Common myeloid progenitor, CD34-positive (primary cell): ENCODE measurements around the gene ERGIC3.

Experiments used
- CTCF ChIA-PET: fragments of 350-600 bp; sonication (Branson Sonifier 250); formaldehyde crosslinking; loops from one replicate; lab custom pipeline; 2021; ENCODE audit warnings: antibody characterized with exemption; lab: Charles Lee
- POLR2A ChIA-PET: fragments of 350-600 bp; sonication (Branson Sonifier 250); formaldehyde crosslinking; loops from one replicate; lab custom pipeline; 2021; ENCODE audit warnings: antibody characterized with exemption; lab: Charles Lee
- DNase-seq, 3 donors: peaks; one replicate each; pipeline versions ENCODE4 v3.0.0 to v3.0.0-alpha.2; 2013
- H3K27ac ChIP-seq, 2 experiments: 1 replicate in 1 of 2; 2 replicates in 1 of 2; pipeline ENCODE4 v1.7.0; 2013; ENCODE audit warnings: inconsistent platforms in 2 of 2, low read length in 2 of 2, mild to moderate bottlenecking in 2 of 2, low read depth in 1 of 2, moderate library complexity in 1 of 2; ENCODE audit not compliant: severe bottlenecking in 2 of 2, insufficient read depth in 1 of 2, poor library complexity in 1 of 2
- H3K27me3 ChIP-seq, 5 experiments: replicated peaks in 2 of 5; 1 replicate in 3 of 5; 2 replicates in 2 of 5; pipeline versions ENCODE4 v1.6.1 to v1.7.0; 2013; ENCODE audit warnings: low read length in 4 of 5, mild to moderate bottlenecking in 2 of 5, moderate library complexity in 2 of 5, inconsistent platforms in 1 of 5; ENCODE audit not compliant: insufficient read depth in 5 of 5, control insufficient read depth in 4 of 5
- H3K36me3 ChIP-seq, 4 experiments: 1 replicate in 2 of 4; 2 replicates in 2 of 4; pipeline versions ENCODE4 v1.6.1 to v1.7.0; 2013; ENCODE audit warnings: low read length in 3 of 4, control low read depth in 1 of 4, mild to moderate bottlenecking in 1 of 4; ENCODE audit not compliant: control insufficient read depth in 4 of 4, insufficient read depth in 4 of 4
- H3K4me1 ChIP-seq, 4 experiments: 1 replicate in 3 of 4; 2 replicates in 1 of 4; pipeline versions ENCODE4 v1.6.1 to v1.7.1; 2013; ENCODE audit warnings: low read length in 3 of 4, mild to moderate bottlenecking in 3 of 4, control low read depth in 1 of 4, inconsistent platforms in 1 of 4, moderate library complexity in 1 of 4; ENCODE audit not compliant: control insufficient read depth in 4 of 4, insufficient read depth in 4 of 4; ENCODE audit errors: control extremely low read depth in 1 of 4
- H3K4me3 ChIP-seq, 7 experiments: 1 replicate in 4 of 7; 2 replicates in 3 of 7; pipeline versions ENCODE4 v1.5.1 to v1.7.0; 2013; ENCODE audit warnings: mild to moderate bottlenecking in 7 of 7, low read length in 6 of 7, moderate library complexity in 6 of 7, inconsistent platforms in 2 of 7, low read depth in 2 of 7, control low read depth in 1 of 7; ENCODE audit not compliant: insufficient read depth in 4 of 7, control insufficient read depth in 1 of 7; ENCODE audit errors: extremely low read depth in 1 of 7
- H3K9me3 ChIP-seq, 5 experiments: 1 replicate in 4 of 5; 2 replicates in 1 of 5; pipeline versions ENCODE4 v1.6.1 to v1.7.1; 2013; ENCODE audit warnings: low read length in 4 of 5, mild to moderate bottlenecking in 2 of 5, inconsistent platforms in 1 of 5, low read depth in 1 of 5, moderate library complexity in 1 of 5; ENCODE audit not compliant: control insufficient read depth in 4 of 5, insufficient read depth in 2 of 5; ENCODE audit errors: control extremely low read depth in 1 of 5
- WGBS: methylation state at CpG from one replicate; pipeline ENCODE4 v1.1.5; 2013; ENCODE audit not compliant: insufficient coverage; 5-methylcytosine and 5-hydroxymethylcytosine counted together

Gene ERGIC3

DNA sequence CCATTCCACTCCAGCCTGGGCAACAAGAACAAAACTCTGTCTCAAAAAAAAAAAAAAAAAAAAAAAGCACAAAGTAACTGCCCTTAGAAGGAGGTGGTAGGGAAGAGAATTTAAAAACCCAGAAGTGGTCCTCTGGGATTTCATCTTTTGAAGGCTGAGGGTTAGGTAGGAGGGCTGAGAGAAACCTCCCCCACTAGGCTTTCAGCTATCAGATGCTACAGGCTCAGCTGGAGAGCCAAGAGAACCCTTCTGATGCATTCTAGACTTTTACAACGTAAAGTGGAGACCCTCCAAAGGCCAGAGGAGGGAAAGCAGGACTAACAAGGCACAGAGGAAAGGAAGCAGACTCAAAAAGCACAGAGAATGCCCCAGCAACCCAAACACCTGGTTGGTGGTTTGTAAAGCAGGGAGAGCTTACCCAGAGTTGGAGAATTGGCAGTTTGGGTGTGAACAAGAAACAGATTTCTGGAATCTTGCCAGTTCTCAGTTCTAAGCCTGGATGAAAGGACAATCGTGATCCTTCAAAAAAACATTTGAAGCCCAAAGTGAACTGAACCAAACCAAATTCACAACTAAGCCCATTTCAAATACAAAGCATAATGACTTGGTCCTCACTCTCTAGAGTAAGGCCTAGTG is 50.6 kb downstream of the ERGIC3 start:
- H3K27ac ChIP-seq: no peak overlapping the region
- peaks cover 0 to 6% (median 2%) of the 10 kb centered on the region in 5 experiments for H3K27me3 ChIP-seq
- no peak for DNase-seq
- CTCF ChIA-PET: interaction anchor here (0.6 kb wide), 1 partner anchor 11 kb away, joined by 3 read pairs; no protein-coding TSS in a partner anchor
- no peaks in the 10 kb centered on the region for H3K36me3 ChIP-seq
- H3K4me1 ChIP-seq: no peaks in the 10 kb centered on the region
- POLR2A ChIA-PET: no interaction called here
- 0% methylated on average over 1 of the region's 2 CpGs for WGBS
- no peaks in the 10 kb centered on the region for H3K9me3 ChIP-seq
- H3K4me3 ChIP-seq: no peak overlapping the region

DNA sequence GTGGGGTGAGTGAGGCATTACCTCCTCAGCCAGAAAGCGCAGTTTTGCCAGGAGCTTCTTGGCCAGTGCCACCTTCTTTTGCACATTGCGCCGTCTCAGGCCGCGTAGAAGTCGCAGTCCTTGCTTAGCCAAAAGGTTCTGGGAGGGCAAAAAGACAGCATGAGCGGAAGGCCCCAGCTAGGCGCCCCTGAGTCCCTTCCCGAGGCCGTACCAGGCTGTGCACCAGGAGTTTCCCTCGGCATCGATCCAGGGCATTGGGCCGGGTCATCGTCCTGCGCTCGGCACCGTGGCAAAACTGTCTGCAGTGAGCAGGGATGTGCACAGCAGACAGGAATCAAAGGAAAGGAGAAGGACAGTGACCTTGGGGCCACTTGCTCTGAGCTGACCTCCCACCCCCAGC is 53.6 kb downstream of the ERGIC3 start:
- Histone ChIP-seq H3K27ac (no peak overlapping the region), H3K36me3 (no peaks in the 10 kb centered on the region), H3K9me3 (no peaks in the 10 kb centered on the region), H3K4me3 (no peak overlapping the region), H3K4me1 (peaks cover 0 to under 1% (median under 1%) of the 10 kb centered on the region in 4 experiments), H3K27me3 (peaks cover 0 to 30% (median 26%) of the 10 kb centered on the region in 5 experiments)
- ChIA-PET CTCF (interaction anchor here (0.8 to 1.6 kb wide), 3 partner anchors 10 to 18 kb away, joined by 3 to 5 read pairs (median 4); no protein-coding TSS in a partner anchor), POLR2A (no interaction called here)
- over 99% methylated on average over 13 of the region's 17 CpGs for WGBS
- no peak for DNase-seq

DNA sequence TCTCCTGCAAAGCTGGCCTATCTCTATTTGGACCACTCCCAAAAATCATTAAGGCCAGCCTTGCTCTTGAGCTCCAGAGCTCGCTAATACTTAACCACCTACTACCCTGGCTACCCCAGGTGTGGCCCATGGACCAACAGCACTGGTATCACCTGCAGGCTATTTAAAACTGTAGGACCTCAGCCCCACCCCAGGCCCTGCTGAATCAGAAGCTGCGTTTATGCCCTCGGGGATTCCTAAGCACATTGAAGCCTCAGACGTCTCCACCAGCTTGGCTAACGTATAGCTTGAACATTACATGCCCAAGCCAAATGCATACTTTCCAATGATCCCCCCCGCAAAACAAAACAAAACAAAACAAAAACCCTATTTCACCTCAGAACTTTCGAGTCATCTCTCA is 54.0 kb downstream of the ERGIC3 start:
- POLR2A ChIA-PET: no interaction called here
- no peak for DNase-seq
- Histone ChIP-seq H3K27me3 (peaks cover 0 to 34% (median 29%) of the 10 kb centered on the region in 5 experiments), H3K27ac (no peak overlapping the region), H3K4me3 (no peak overlapping the region), H3K4me1 (peaks cover 0 to 5% (median 4%) of the 10 kb centered on the region in 4 experiments), H3K9me3 (no peaks in the 10 kb centered on the region), H3K36me3 (no peaks in the 10 kb centered on the region)
- CTCF ChIA-PET: interaction anchor here (0.8 to 1.6 kb wide), 3 partner anchors 9 to 18 kb away, joined by 3 to 5 read pairs (median 4); no protein-coding TSS in a partner anchor
- 91% methylated on average over 6 of the region's 7 CpGs for whole genome bisulfite sequencing

DNA sequence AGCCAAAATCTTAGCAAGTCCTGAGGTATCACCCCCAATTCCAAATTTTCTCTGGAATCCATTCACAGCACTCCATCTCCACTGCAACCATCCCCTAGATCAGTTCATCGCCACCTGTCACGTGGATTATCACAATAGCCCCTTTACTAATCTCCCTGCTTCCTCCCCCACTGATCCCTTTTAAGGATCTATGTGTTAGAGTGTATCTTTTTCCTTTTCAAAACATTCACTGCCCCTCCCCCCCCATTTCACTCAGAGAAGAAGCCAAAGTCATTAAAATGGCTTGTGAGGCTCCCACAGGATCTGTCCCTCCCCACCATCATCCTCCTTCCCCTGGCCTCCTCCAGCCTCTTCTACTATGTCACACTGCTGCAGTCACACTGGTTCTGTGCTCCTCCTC is 55.3 kb downstream of the ERGIC3 start:
- Histone ChIP-seq H3K27me3 (peaks cover 0 to 47% (median 35%) of the 10 kb centered on the region in 5 experiments), H3K9me3 (no peaks in the 10 kb centered on the region), H3K4me1 (peaks cover 0 to 17% (median 17%) of the 10 kb centered on the region in 4 experiments), H3K4me3 (no peak overlapping the region), H3K27ac (no peak overlapping the region), H3K36me3 (no peaks in the 10 kb centered on the region)
- CTCF ChIA-PET: interaction anchor here (1.6 kb wide), 1 partner anchor 8 kb away, joined by 5 read pairs; no protein-coding TSS in a partner anchor
- WGBS: no CpG with 5 or more reads among the region's 2 CpGs
- POLR2A ChIA-PET: interaction anchor here (0.7 kb wide), 1 partner anchor 569 kb away, joined by 3 read pairs; no protein-coding TSS in a partner anchor
- no peak for DNase-seq

DNA sequence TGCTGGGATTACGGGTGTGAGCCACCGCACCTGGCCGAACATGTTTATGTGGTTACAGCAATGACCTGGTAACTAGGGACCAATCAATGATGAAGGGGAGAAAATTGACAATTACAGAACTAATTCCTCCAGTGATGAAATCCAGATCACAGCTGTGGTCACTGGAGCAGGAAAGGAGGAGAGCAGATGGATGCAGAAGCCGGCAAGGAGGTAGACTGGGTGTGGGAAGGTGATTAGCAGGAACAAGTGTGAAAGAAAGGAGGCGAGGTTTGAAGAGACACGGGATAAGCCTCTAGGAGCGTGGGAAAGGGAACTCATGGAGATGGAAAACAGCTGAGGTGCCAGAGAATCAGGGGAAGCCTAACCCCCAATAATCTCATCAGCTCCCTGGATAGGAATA is 56.6 kb downstream of the ERGIC3 start:
- CTCF ChIA-PET: no interaction called here
- H3K4me1 ChIP-seq: peaks cover 0 to 19% (median 17%) of the 10 kb centered on the region in 4 experiments
- no peak overlapping the region for H3K27ac ChIP-seq
- no peaks in the 10 kb centered on the region for H3K9me3 ChIP-seq
- no peaks in the 10 kb centered on the region for H3K36me3 ChIP-seq
- 92% methylated on average over 7 of the region's 7 CpGs for WGBS
- peaks cover 0 to 58% (median 40%) of the 10 kb centered on the region in 5 experiments for H3K27me3 ChIP-seq
- no peak overlapping the region for H3K4me3 ChIP-seq
- POLR2A ChIA-PET: no interaction called here
- no peak for DNase-seq

DNA sequence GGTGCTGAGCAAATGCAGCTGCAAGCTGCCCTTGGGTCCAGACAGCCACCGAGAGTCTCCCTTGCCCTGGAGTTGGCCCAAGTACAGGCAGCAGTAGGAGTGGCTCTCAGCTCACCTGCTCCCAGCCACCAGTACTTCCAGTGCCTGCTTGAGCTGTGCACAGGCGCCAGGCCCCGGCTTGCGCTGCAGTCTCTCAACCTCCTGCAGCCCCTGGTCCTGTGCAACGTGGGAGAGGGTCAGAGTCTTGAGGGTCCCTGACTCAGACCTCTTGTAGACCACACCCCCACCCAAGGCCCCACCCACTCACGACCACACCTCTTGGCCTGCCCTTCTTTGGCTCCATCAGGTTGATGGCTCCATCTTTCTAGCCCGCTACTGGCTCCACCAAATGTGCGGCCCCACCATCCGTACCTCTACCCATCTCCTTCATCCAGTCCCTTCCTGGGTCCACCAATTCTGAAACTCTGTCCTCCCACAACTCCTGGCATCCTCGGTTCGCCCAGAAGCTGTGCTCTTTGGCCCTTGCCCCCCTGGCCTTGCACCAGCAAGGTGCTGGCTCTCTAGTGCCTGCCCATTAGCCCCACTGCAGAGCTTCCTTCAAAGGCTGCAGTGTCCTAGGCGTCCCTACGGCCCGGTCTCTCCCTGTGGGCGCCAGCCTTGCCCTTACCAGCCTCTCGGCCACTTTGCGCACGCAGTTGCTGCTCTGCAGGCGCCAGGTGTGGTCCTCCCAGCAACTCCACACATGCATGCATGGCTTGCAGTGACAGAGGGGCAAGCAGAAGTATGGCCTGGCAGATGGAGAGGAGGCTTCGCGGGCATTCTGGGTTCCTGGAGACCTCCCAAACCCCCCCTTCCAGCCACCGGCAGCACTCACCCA is 57.3 kb downstream of the ERGIC3 start:
- Histone ChIP-seq H3K36me3 (no peaks in the 10 kb centered on the region), H3K4me1 (peaks cover 0 to 19% (median 17%) of the 10 kb centered on the region in 4 experiments), H3K27ac (no peak overlapping the region), H3K4me3 (no peak overlapping the region), H3K27me3 (peaks cover 0 to 58% (median 40%) of the 10 kb centered on the region in 5 experiments), H3K9me3 (no peaks in the 10 kb centered on the region)
- POLR2A ChIA-PET: no interaction called here
- DNase-seq: no peak
- WGBS: 91% methylated on average over 18 of the region's 22 CpGs
- CTCF ChIA-PET: no interaction called here
